AG04449 (cell line): Measurements from ENCODE around the gene TMCO4.

Experiments used
- CTCF ChIA-PET: fragments of 350-600 bp; formaldehyde crosslinking; extraction: SDS; loops from one replicate; lab custom pipeline; 2021; ENCODE audit warnings: antibody characterized with exemption; lab: Yijun Ruan, JAX
- POLR2A ChIA-PET: fragments of 400-600, 350-600 bp; formaldehyde crosslinking; extraction: SDS; loops from one replicate; lab custom pipeline; 2020; ENCODE audit warnings: antibody characterized with exemption, inconsistent platforms; lab: Yijun Ruan, JAX
- DNase-seq: peaks from one replicate; pipeline ENCODE4 v3.0.0-alpha.2; 2010; ENCODE audit warnings: low read depth, low spot score
- H3K4me3 ChIP-seq: 2 replicates; pipeline ENCODE4 v1.5.1; 2011; ENCODE audit warnings: low read depth, mild to moderate bottlenecking, control low read depth, low read length
- TF ChIP-seq, protein P1 (sequence below): IDR thresholded peaks from one replicate; pipeline ENCODE4 v1.5.1; 2011; ENCODE audit warnings: mild to moderate bottlenecking, moderate library complexity, low read length, control low read depth, inconsistent platforms; ENCODE audit not compliant: insufficient read depth; ENCODE audit errors: missing control alignments

TMCO4 gene

DNA sequence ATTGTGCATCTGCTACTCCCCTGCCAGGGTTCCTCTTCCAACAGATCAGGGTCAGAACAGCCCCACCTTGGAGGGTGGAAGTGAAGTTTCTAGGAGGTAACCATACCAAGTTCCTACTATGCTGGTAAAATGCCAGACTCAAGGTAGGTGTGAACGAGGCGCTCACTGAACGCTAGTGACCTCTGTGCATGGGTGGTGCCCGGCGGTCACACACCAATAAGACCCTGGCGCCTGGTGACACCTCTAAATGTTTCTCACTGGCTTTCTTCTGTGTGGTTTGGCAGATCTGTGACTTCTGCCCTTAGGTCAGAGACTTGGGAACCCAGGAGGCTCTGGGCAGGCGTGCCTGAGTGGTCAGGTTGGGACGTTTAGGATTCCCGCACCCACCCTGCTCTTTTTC lies 55.9 kb downstream of the TMCO4 start:
- DNase-seq, result no peak
- ChIA-PET CTCF (interaction anchor here (0.8 to 2.7 kb wide), 3 partner anchors 8 to 18 kb away, joined by 3 to 12 read pairs (median 3); no protein-coding TSS in a partner anchor), POLR2A (no interaction called here)
- TF ChIP-seq, protein P1, sequence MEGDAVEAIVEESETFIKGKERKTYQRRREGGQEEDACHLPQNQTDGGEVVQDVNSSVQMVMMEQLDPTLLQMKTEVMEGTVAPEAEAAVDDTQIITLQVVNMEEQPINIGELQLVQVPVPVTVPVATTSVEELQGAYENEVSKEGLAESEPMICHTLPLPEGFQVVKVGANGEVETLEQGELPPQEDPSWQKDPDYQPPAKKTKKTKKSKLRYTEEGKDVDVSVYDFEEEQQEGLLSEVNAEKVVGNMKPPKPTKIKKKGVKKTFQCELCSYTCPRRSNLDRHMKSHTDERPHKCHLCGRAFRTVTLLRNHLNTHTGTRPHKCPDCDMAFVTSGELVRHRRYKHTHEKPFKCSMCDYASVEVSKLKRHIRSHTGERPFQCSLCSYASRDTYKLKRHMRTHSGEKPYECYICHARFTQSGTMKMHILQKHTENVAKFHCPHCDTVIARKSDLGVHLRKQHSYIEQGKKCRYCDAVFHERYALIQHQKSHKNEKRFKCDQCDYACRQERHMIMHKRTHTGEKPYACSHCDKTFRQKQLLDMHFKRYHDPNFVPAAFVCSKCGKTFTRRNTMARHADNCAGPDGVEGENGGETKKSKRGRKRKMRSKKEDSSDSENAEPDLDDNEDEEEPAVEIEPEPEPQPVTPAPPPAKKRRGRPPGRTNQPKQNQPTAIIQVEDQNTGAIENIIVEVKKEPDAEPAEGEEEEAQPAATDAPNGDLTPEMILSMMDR, result no peak
- no peak overlapping the region for H3K4me3 ChIP-seq

GRCh38 chr1:19743180-19743579 lies 56.5 kb downstream of the TMCO4 start:
- no peak overlapping the region for H3K4me3 ChIP-seq
- ChIA-PET CTCF (interaction anchor here (1.3 to 2.7 kb wide), 2 partner anchors 9 to 19 kb away, joined by 3 to 12 read pairs; no protein-coding TSS in a partner anchor), POLR2A (no interaction called here)
- DNase-seq, result no peak
- TF ChIP-seq, protein P1, result no peak

DNA sequence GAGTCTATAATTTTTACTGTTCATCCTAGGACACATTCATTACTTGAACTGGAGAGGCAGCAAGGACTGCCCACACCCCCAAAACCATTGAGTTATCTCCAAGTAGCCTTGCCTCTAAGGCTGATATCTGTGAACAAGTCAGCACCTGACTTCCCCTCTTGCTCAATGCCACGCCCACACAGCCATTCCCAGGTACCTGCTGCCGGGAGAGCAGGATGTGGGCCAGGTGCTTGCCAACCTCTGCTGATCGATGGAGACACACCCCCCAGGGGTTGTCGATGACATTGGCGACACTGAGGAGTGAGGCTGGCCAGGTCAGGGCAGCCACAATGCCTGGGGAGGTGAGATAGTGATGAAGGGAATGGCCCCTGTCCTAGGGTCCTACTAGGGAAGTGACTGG lies 60.1 kb downstream of the TMCO4 start:
- TF ChIP-seq, protein P1, result no peak
- CTCF ChIA-PET, result interaction anchor here (0.9 to 3.0 kb wide), 5 partner anchors 22 to 78 kb away, joined by 4 to 11 read pairs (median 5); no protein-coding TSS in a partner anchor
- H3K4me3 ChIP-seq, result no peak overlapping the region
- no peak for DNase-seq
- POLR2A ChIA-PET, result no interaction called here

DNA sequence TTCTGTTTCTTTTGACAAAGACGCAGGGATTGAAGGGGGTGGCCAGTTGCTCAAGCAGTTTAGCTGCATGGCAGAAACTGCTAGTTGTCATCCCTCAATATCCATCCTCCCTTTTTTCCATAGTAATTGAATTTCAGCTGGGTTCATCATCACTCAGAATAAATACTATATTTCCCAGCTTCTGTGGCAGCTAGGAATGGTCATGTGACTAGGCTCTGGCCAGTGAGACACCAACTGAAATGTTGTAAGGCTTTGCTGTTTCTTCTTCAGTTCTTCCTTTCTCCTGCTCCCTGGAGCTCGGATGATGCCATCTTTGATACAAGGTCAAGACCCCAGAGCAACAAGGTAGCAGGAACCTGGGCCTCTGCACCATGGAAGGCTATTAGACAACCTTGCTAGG lies 61.0 kb downstream of the TMCO4 start:
- TF ChIP-seq, protein P1, result no peak
- ChIA-PET POLR2A (no interaction called here), CTCF (interaction anchor here (0.9 to 3.0 kb wide), 7 partner anchors 9 to 77 kb away, joined by 4 to 11 read pairs (median 5); no protein-coding TSS in a partner anchor)
- DNase-seq, result no peak
- no peak overlapping the region for H3K4me3 ChIP-seq

- POLR2A ChIA-PET, result no interaction called here
- CTCF ChIA-PET, result interaction anchor here (1.0 to 3.0 kb wide), 6 partner anchors 8 to 73 kb away, joined by 4 to 11 read pairs (median 4); no protein-coding TSS in a partner anchor
- TF ChIP-seq, protein P1, result no peak
- DNase-seq, result no peak
- H3K4me3 ChIP-seq, result no peak overlapping the region
Measured at GRCh38 chr1:19738076-19738475, 61.6 kb downstream of the TMCO4 start.

DNA sequence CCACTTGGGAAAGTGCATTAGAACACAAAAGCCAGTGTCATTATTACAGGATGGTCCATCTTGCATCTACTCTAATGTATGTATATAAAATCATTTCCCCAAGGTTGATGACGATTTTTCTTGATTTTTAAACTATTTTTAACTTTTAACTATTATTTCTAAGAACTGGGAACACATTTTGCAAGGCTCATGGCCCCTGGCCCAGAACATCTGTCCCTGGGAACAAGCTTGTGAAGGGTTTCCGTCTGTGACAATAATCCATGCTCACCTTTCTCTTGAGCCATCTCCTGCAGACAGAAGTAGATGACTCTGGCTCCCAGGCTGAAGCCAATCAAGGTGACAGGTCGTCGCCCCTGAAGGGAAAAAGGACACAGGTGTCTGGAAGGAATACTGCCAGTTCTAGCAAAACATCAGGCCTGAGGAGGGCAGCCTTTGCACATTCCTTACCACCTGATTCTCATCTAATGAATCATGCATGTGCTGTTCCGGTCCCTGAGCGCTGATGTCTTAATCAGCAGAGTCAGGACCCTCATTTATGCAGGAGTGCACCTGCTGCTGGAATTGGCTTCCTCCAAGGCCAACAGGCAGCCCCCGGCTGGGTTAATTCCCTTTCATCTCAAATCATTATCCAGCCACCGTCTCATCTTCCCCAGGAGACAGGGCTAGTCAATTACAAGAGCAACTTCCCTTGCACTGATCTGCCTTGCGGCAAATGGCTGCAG lies 62.5 kb downstream of the TMCO4 start:
- POLR2A ChIA-PET, result no interaction called here
- CTCF ChIA-PET, result interaction anchor here (1.0 to 3.0 kb wide), 7 partner anchors 7 to 75 kb away, joined by 4 to 11 read pairs (median 4); no protein-coding TSS in a partner anchor
- no peak for DNase-seq
- H3K4me3 ChIP-seq, result no peak overlapping the region
- TF ChIP-seq, protein P1, result peak; percentile 27
